H1 (cell line): ENCODE data around the gene SLC38A8. TPM values are rescaled to one million over a fixed set of nuclear protein-coding genes. Genes with fewer than 3 reads are reported as not detected.

Experiments
- CHD1 ChIP-seq: IDR thresholded peaks from 2 replicates; pipeline ENCODE4 v1.6.1; 2012; ENCODE audit warnings: low read depth, low read length, improper control_type of control experiment
- KDM4A ChIP-seq: IDR thresholded peaks from one replicate; pipeline ENCODE4 v1.7.1; 2012; ENCODE audit warnings: low read depth, mild to moderate bottlenecking, moderate library complexity, low read length, inconsistent platforms; ENCODE audit not compliant: severe bottlenecking
- RAD21 ChIP-seq, 2 experiments: IDR thresholded peaks in 1 of 2; conservative IDR thresholded peaks in 1 of 2; 2 replicates each; pipeline ENCODE4 v1.6.1; 2011; ENCODE audit warnings: low read depth in 2 of 2, low read length in 2 of 2, improper control_type of control experiment in 1 of 2, inconsistent platforms in 1 of 2, mild to moderate bottlenecking in 1 of 2, moderate library complexity in 1 of 2
- SRF ChIP-seq: IDR thresholded peaks from 2 replicates; pipeline ENCODE4 v1.6.1; 2011; ENCODE audit warnings: mild to moderate bottlenecking, low read depth, low read length, moderate library complexity
- polyA plus RNA-seq, 7 experiments: library from polyadenylated mRNA; depleted of rRNA in 3 of 7; stranded (reverse) in 5 of 7; unstranded in 2 of 7; fragments of >200 nt in 5 of 7; fragments of 200-250 nt in 2 of 7; gene quantifications; 1 replicate in 5 of 7; 2 replicates in 1 of 7; 4 replicates in 1 of 7; pipeline versions ENCODE4 v1.2.1 to v1.2.3, GENCODE V29; 2011 to 2013; ENCODE audit warnings: missing spikeins in 2 of 7, mixed read lengths in 2 of 7
- total RNA-seq: library from RNA; stranded (reverse); fragmentation: NEBNext Ultra II Directional; extraction: Animal tissue kit (Norgen Biotek cat#: 25700); gene quantifications from 2 replicates; pipeline ENCODE4 v1.2.1, GENCODE V29; 2021

SLC38A8 gene
- total and polyA plus RNA-seq, 2 of the 8 experiments (the other 6 are each of a cell fraction or from before 2014, with no cell fraction given), result 0.08 TPM; not detected in 1

- TF ChIP-seq RAD21 (IDR thresholded peaks at IDR 0.05 in 1 of 2, conservative IDR thresholded peaks at IDR 0.05 in 1 of 2; ENCODE audit: low read depth in 2 of 2, low read length in 2 of 2), result no peak
- TF ChIP-seq CHD1, result no peak
- TF ChIP-seq KDM4A, result no peak
- no peak for TF ChIP-seq SRF
Measured at GRCh38 chr16:83973581-83974385, 68.8 kb downstream of the SLC38A8 start (continued).
